Fibroblast of lung (primary cell): ENCODE measurements around the gene BICRA. TPM values are rescaled to one million over a fixed set of nuclear protein-coding genes. Genes with fewer than 3 reads are reported as not detected.

Experiments
- DNase-seq, 2 donors: peaks; one replicate each; pipeline versions ENCODE4 v3.0.0 to v3.0.0-alpha.2; 2010; ENCODE audit warnings: low read depth in 2 of 2
- H2AFZ ChIP-seq: 2 replicates; pipeline ENCODE4 v1.5.1; 2012; ENCODE audit warnings: low read length, control low read depth, inconsistent platforms
- H3K27ac ChIP-seq: 2 replicates; pipeline ENCODE4 v1.5.1; 2011; ENCODE audit warnings: low read length, control low read depth; ENCODE audit not compliant: insufficient read depth
- H3K27me3 ChIP-seq: 2 replicates; pipeline ENCODE4 v1.5.1; 2011; ENCODE audit warnings: mild to moderate bottlenecking, low read length; ENCODE audit not compliant: control insufficient read depth, insufficient read depth
- H3K36me3 ChIP-seq: 2 replicates; pipeline ENCODE4 v1.5.1; 2011; ENCODE audit warnings: low read length; ENCODE audit not compliant: control insufficient read depth, insufficient read depth
- H3K4me1 ChIP-seq: 2 replicates; pipeline ENCODE4 v1.5.1; 2011; ENCODE audit warnings: low read length; ENCODE audit not compliant: control insufficient read depth, insufficient read depth; ENCODE audit errors: extremely low read depth
- H3K4me2 ChIP-seq: 2 replicates; pipeline ENCODE4 v1.5.1; 2011; ENCODE audit warnings: low read length, control low read depth; ENCODE audit not compliant: insufficient read depth; ENCODE audit errors: extremely low read depth
- H3K4me3 ChIP-seq, 4 experiments: fragments of 200-600 bp in 1 of 4; sonication (generic) in 1 of 4; replicated peaks in 1 of 4; 2 replicates each; pipeline ENCODE4 v1.5.1; 2011 to 2016; ENCODE audit warnings: low read length in 4 of 4, low read depth in 3 of 4, mild to moderate bottlenecking in 3 of 4, control low read depth in 2 of 4, inconsistent platforms in 1 of 4, mixed read lengths in 1 of 4; ENCODE audit not compliant: insufficient read depth in 1 of 4; ENCODE audit errors: control extremely low read depth in 1 of 4
- H3K79me2 ChIP-seq: 2 replicates; pipeline ENCODE4 v1.5.1; 2012; ENCODE audit warnings: mild to moderate bottlenecking, low read length, inconsistent platforms; ENCODE audit not compliant: control insufficient read depth, insufficient read depth
- H3K9ac ChIP-seq: 2 replicates; pipeline ENCODE4 v1.5.1; 2011; ENCODE audit warnings: mild to moderate bottlenecking, low read length, control low read depth; ENCODE audit not compliant: insufficient read depth
- H3K9me3 ChIP-seq: 2 replicates; pipeline ENCODE4 v1.5.1; 2012; ENCODE audit warnings: low read depth, low read length; ENCODE audit not compliant: control insufficient read depth, insufficient read depth
- H4K20me1 ChIP-seq: 2 replicates; pipeline ENCODE4 v1.5.1; 2011; ENCODE audit warnings: low read length; ENCODE audit not compliant: control insufficient read depth, insufficient read depth; ENCODE audit errors: extremely low read depth
- EZH2 ChIP-seq: IDR thresholded peaks from 2 replicates; pipeline ENCODE4 v1.5.1; 2012; ENCODE audit warnings: low read length, control low read depth, mild to moderate bottlenecking; ENCODE audit errors: missing control alignments
- polyA plus RNA-seq, 2 donors: library from polyadenylated mRNA; depleted of rRNA in 1 of 2; stranded (reverse) in 1 of 2; unstranded in 1 of 2; fragments of >200 nt; gene quantifications; 2 replicates each; pipeline ENCODE4 v1.2.1, GENCODE V29; 2011 to 2012; ENCODE audit warnings: missing spikeins in 1 of 2
- total RNA-seq: library from RNA; depleted of rRNA; stranded (reverse); fragments of >200 nt; gene quantifications from 2 replicates; pipeline ENCODE4 v1.2.1, GENCODE V29; 2014
- TF ChIP-seq, protein P1 (sequence below), 2 donors: IDR thresholded peaks in 1 of 2; conservative IDR thresholded peaks in 1 of 2; 1 replicate in 1 of 2; 2 replicates in 1 of 2; pipeline ENCODE4 v1.5.1; 2011 to 2012; ENCODE audit warnings: low read length in 2 of 2, control low read depth in 1 of 2, inconsistent platforms in 1 of 2, low read depth in 1 of 2, mild to moderate bottlenecking in 1 of 2

The BICRA gene
- total and polyA plus RNA-seq, 2 donors (not counting 1 experiment from before 2014, with no cell fraction given): 0.44 to 3.8 TPM

DNA sequence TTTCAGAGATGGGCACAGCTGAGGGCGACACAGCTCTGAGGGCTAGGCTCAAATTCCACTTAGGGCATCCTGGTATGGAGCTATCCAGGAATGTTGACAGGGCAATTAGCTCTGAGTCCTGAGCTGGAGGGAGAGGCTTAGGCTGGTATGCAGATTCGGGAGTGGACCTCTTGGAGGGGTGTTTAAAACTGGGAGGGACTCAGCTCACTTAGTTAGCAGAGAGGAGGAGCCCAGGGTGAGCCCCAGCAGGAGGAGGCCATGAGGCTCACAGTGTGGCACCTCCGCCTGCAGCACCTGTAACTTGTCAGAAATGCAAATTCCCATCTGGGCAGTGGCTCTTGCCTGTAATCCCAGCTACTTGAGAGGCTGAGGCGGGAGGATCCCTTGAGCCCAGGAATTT is 126.2 kb downstream of the BICRA start:
- TF ChIP-seq, protein P1, sequence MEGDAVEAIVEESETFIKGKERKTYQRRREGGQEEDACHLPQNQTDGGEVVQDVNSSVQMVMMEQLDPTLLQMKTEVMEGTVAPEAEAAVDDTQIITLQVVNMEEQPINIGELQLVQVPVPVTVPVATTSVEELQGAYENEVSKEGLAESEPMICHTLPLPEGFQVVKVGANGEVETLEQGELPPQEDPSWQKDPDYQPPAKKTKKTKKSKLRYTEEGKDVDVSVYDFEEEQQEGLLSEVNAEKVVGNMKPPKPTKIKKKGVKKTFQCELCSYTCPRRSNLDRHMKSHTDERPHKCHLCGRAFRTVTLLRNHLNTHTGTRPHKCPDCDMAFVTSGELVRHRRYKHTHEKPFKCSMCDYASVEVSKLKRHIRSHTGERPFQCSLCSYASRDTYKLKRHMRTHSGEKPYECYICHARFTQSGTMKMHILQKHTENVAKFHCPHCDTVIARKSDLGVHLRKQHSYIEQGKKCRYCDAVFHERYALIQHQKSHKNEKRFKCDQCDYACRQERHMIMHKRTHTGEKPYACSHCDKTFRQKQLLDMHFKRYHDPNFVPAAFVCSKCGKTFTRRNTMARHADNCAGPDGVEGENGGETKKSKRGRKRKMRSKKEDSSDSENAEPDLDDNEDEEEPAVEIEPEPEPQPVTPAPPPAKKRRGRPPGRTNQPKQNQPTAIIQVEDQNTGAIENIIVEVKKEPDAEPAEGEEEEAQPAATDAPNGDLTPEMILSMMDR (conservative IDR thresholded peaks at IDR 0.05 in 1 of 2, IDR thresholded peaks at IDR 0.05 in 1 of 2; ENCODE audit: low read depth in 1 of 2, low read length in 2 of 2): no peak
- no peak for TF ChIP-seq EZH2
- H3K4me2 ChIP-seq: no peak overlapping the region
- no peaks in the 10 kb centered on the region for H4K20me1 ChIP-seq
- H3K27ac ChIP-seq: no peak overlapping the region
- no peaks in the 10 kb centered on the region for H3K27me3 ChIP-seq
- H3K9me3 ChIP-seq: no peaks in the 10 kb centered on the region
- H3K36me3 ChIP-seq: peaks cover 23% of the 10 kb centered on the region
- H3K79me2 ChIP-seq: peaks cover 34% of the 10 kb centered on the region
- no peak overlapping the region for H3K9ac ChIP-seq
- no peak for DNase-seq
- H3K4me3 ChIP-seq: no peak overlapping the region
- no peak overlapping the region for H2AFZ ChIP-seq
- H3K4me1 ChIP-seq: peaks cover 4% of the 10 kb centered on the region

DNA sequence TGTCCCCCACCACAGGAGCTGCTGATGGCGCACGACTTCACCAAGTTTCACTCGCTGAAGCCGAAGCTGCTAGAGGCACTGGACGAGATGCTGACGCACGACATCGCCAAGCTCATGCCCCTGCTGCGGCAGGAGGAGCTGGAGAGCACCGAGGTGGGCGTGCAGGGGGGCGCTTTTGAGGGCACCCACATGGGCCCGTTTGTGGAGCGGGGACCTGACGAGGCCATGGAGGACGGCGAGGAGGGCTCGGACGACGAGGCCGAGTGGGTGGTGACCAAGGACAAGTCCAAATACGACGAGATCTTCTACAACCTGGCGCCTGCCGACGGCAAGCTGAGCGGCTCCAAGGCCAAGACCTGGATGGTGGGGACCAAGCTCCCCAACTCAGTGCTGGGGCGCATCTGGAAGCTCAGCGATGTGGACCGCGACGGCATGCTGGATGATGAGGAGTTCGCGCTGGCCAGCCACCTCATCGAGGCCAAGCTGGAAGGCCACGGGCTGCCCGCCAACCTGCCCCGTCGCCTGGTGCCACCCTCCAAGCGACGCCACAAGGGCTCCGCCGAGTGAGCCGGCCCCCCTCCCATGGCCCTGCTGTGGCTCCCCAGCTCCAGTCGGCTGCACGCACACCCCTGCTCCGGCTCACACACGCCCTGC is 132.1 kb downstream of the BICRA start:
- Histone ChIP-seq H3K36me3 (peaks cover 23% of the 10 kb centered on the region), H4K20me1 (no peaks in the 10 kb centered on the region), H3K79me2 (peaks cover 9% of the 10 kb centered on the region)

DNA sequence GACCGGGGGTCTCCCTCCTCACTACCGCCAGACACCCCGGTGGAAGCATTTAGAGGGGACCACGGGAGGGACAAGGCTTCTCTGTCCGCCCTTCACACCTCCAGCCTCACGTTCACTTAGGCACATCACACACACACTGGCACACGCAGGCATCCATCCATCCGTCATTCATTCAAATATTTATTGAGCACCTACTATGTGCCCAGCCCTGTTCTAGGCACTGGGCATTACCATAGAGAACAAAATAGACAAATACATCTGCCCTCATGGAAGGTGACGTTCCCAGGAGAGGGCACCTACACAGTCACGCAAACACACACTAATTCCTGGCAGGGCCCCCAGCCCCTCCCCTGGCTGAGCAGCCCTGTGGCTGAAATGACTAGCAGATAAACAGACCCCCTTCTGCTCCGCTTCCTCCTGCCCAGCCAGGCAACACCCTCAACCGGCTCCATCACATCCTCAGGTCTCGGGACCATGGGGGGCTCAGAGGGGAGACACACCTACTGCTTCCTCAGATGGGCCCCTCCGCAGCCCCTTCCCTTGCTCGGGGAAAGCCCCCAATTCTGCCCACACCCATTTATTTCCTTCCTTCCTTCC is 132.7 kb downstream of the BICRA start:
- DNase-seq: no peak
- no peaks in the 10 kb centered on the region for H3K27me3 ChIP-seq
- H3K9ac ChIP-seq: no peak overlapping the region
- H3K4me2 ChIP-seq: no peak overlapping the region
- H3K27ac ChIP-seq: peak overlapping the region; percentile 50
- peaks cover 18% of the 10 kb centered on the region for H3K4me1 ChIP-seq
- TF ChIP-seq, protein P1 (conservative IDR thresholded peaks at IDR 0.05 in 1 of 2, IDR thresholded peaks at IDR 0.05 in 1 of 2; ENCODE audit: low read depth in 1 of 2, low read length in 2 of 2): no peak
- no peak for TF ChIP-seq EZH2
- H3K36me3 ChIP-seq: peaks cover 19% of the 10 kb centered on the region
- H3K4me3 ChIP-seq: no peak overlapping the region
- H2AFZ ChIP-seq: no peak overlapping the region
- no peaks in the 10 kb centered on the region for H3K9me3 ChIP-seq
- H3K79me2 ChIP-seq: peaks cover 16% of the 10 kb centered on the region
- H4K20me1 ChIP-seq: no peaks in the 10 kb centered on the region

More for the DNA sequence above, 132.1 kb downstream of the BICRA start:
- TF ChIP-seq, protein P1 (conservative IDR thresholded peaks at IDR 0.05 in 1 of 2, IDR thresholded peaks at IDR 0.05 in 1 of 2; ENCODE audit: low read depth in 1 of 2, low read length in 2 of 2): no peak
- no peak for TF ChIP-seq EZH2
- no peak for DNase-seq
- Histone ChIP-seq H3K9me3 (no peaks in the 10 kb centered on the region), H2AFZ (no peak overlapping the region), H3K4me1 (peaks cover 17% of the 10 kb centered on the region), H3K9ac (no peak overlapping the region), H3K4me2 (no peak overlapping the region), H3K4me3 (no peak overlapping the region), H3K27ac (peak overlapping the region; percentile 50), H3K27me3 (no peaks in the 10 kb centered on the region)
